K562 (cell line): Measurements from ENCODE around the gene TIMP2. TPM values are rescaled to one million over a fixed set of nuclear protein-coding genes. Genes with fewer than 3 reads are reported as not detected.

Experiments
- BDP1 ChIP-seq: IDR thresholded peaks from 3 replicates; pipeline ENCODE4 v1.6.1; 2011; ENCODE audit not compliant: insufficient read length, insufficient read depth
- DACH1 ChIP-seq: fragments of 450-650 bp; IDR thresholded peaks from 2 replicates; pipeline ENCODE4 v1.6.1; 2018; ENCODE audit not compliant: partially characterized antibody
- DMBX1 ChIP-seq: fragments of 250-450 bp; sonication (Bioruptor Pico); IDR thresholded peaks from 2 replicates; pipeline ENCODE4 v1.8.0; 2022; ENCODE audit warnings: inconsistent platforms, mild to moderate bottlenecking, moderate library complexity, borderline replicate concordance
- EHMT2 ChIP-seq: fragments of 450-650 bp; IDR thresholded peaks from 2 replicates; pipeline ENCODE4 v1.6.1; 2018; ENCODE audit warnings: antibody characterized with exemption
- JUND ChIP-seq, 2 experiments: IDR thresholded peaks; 2 replicates in 1 of 2; 3 replicates in 1 of 2; pipeline ENCODE4 v1.6.1; 2011; ENCODE audit warnings: borderline replicate concordance in 2 of 2, low read depth in 2 of 2, low read length in 2 of 2, improper control_type of control experiment in 1 of 2, missing biosample characterization in 1 of 2, missing genetic modification characterization in 1 of 2, missing genetic modification reagents in 1 of 2
- POLR2AphosphoS5 ChIP-seq: IDR thresholded peaks from 2 replicates; pipeline ENCODE4 v1.6.1; 2011; ENCODE audit warnings: mild to moderate bottlenecking, low read depth, low read length, moderate library complexity; ENCODE audit not compliant: control insufficient read depth, insufficient read depth
- RBM39 ChIP-seq: fragments of 200-400 bp; formaldehyde crosslinking; optimal IDR thresholded peaks from 2 replicates; pipeline ENCODE3; 2018; ENCODE audit warnings: low read depth, low read length
- RNF2 ChIP-seq: sonication (generic); IDR thresholded peaks from 2 replicates; pipeline ENCODE4 v1.6.1; 2016
- SMAD4 ChIP-seq: fragments of 250-450 bp; sonication (Bioruptor Pico); conservative IDR thresholded peaks from 2 replicates; pipeline ENCODE4 v1.8.0; 2021; ENCODE audit warnings: inconsistent platforms, mild to moderate bottlenecking, moderate library complexity
- ZEB2 ChIP-seq: fragments of 450-650 bp; IDR thresholded peaks from 2 replicates; pipeline ENCODE4 v1.6.1; 2016
- ZNF354B ChIP-seq: fragments of 250-450 bp; sonication (Bioruptor Pico); IDR thresholded peaks from 2 replicates; pipeline ENCODE4 v1.4.0; 2020
- ZNF41 ChIP-seq: fragments of 250-450 bp; sonication (Bioruptor Pico); conservative IDR thresholded peaks from 2 replicates; pipeline ENCODE4 v1.4.0; 2020; ENCODE audit warnings: mild to moderate bottlenecking
- polyA plus RNA-seq, 8 experiments: library from polyadenylated mRNA; depleted of rRNA in 4 of 8; stranded (reverse) in 5 of 8; unstranded in 3 of 8; fragments of >200 nt; fragmentation: Nextera tagmentation in 2 of 8; fragmentation: Illumina TruSeq in 1 of 8; extraction: Ambion mirVana in 2 of 8; extraction: Trizol in 1 of 8; gene quantifications; 2 replicates each; pipeline versions ENCODE4 v1.2.1 to v1.2.3, GENCODE V29; 2011 to 2014; ENCODE audit warnings: inconsistent platforms in 1 of 8, missing spikeins in 1 of 8
- total RNA-seq, 7 experiments: library from RNA; depleted of rRNA in 6 of 7; stranded (reverse); fragments of >200 nt in 6 of 7; fragmentation: Illumina TruSeq in 2 of 7; extraction: Trizol in 2 of 7; gene quantifications; 2 replicates each; pipeline versions ENCODE4 v1.2.1 to v1.2.3, GENCODE V29; 2011 to 2021; ENCODE audit warnings: low replicate concordance in 1 of 7
- TF ChIP-seq, protein P1 (sequence below): fragments of 200-400 bp; formaldehyde crosslinking; IDR thresholded peaks from 2 replicates; pipeline ENCODE4 v1.6.1; 2017; ENCODE audit warnings: mild to moderate bottlenecking, low read depth, low read length, moderate library complexity
- TF ChIP-seq, protein P2 (sequence below): sonication (generic); formaldehyde crosslinking; IDR thresholded peaks from 2 replicates; pipeline ENCODE4 v1.8.0; 2022; ENCODE audit warnings: mild to moderate bottlenecking, missing genetic modification reagents
- TF ChIP-seq, protein P3 (sequence below): fragments of 250-450 bp; sonication (Bioruptor Pico); IDR thresholded peaks from 2 replicates; pipeline ENCODE4 v1.8.0; 2021; ENCODE audit warnings: borderline replicate concordance, mild to moderate bottlenecking, moderate library complexity; ENCODE audit not compliant: poor library complexity, severe bottlenecking
- TF ChIP-seq, protein P4 (sequence below): IDR thresholded peaks from 2 replicates; pipeline ENCODE4 v1.6.1; 2014; ENCODE audit warnings: antibody characterized with exemption
- TF ChIP-seq, protein P5 (sequence below), 2 experiments: fragments of 450-650 bp; IDR thresholded peaks; 2 replicates each; pipeline ENCODE4 v1.6.1; 2018; ENCODE audit warnings: mild to moderate bottlenecking in 2 of 2, low read depth in 1 of 2; ENCODE audit not compliant: partially characterized antibody in 2 of 2

Gene TIMP2
- total and polyA plus RNA-seq, 9 of the 15 experiments (the other 6 are each of a cell fraction or from before 2014, with no cell fraction given): 0.55 TPM; not detected in 8

DNA sequence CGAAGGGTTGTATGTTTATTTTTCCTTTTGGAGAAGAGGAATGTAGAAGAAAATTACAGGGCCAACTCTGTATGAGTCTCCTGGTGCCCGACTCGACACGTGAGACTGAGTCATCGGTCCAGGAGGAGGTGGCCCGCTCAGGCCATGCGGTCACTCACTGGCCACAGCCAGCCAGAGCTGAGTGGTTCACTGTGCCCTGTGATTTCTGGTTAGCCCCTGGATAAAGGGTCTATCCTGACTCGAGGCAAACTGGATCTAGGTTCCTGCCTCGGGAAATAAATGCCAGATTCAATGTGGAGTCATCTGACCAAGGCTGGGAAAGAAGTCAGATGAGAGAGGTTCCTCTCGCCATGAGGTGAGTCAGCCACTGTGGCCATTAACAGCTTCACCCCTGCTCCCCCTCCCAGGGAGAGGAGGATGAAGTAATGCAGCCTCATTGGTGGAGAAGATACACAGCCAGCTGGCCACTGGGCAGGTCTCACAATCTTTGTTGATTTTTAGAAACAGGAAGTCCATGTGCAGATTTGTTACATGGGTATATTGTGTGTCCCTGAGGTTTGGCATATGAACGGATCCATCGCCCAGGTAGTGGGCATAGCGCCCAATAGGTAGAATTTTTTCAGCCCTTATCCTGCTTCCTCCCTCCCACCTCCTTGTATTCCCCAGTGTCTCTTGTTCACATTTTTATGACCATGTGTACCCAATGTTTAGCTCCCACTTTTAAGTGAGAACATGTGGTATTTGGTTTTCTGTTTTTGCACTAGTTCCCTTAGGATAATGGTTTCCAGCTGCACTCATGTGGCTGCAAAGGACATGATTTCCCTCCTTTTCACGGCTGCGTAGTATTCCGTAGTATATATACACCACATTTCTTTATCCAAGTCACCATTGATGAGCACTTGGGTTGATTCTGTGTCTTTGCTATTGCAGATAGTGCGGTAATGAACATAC lies 62.8 kb downstream of the TIMP2 start (continued):
- TF ChIP-seq, protein P1, sequence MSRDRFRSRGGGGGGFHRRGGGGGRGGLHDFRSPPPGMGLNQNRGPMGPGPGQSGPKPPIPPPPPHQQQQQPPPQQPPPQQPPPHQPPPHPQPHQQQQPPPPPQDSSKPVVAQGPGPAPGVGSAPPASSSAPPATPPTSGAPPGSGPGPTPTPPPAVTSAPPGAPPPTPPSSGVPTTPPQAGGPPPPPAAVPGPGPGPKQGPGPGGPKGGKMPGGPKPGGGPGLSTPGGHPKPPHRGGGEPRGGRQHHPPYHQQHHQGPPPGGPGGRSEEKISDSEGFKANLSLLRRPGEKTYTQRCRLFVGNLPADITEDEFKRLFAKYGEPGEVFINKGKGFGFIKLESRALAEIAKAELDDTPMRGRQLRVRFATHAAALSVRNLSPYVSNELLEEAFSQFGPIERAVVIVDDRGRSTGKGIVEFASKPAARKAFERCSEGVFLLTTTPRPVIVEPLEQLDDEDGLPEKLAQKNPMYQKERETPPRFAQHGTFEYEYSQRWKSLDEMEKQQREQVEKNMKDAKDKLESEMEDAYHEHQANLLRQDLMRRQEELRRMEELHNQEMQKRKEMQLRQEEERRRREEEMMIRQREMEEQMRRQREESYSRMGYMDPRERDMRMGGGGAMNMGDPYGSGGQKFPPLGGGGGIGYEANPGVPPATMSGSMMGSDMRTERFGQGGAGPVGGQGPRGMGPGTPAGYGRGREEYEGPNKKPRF: no peak
- TF ChIP-seq DACH1 (peak; percentile 64), DMBX1 (CRISPR knock-in tag) (peak; percentile 61), BDP1 (no peak), ZNF354B (CRISPR knock-in tag) (no peak), RNF2 (peak; percentile 56; the same call in 1 of the 2 replicates), POLR2AphosphoS5 (no peak), SMAD4 (CRISPR knock-in tag) (peak; percentile 76), RBM39 (no peak), ZEB2 (no peak), ZNF41 (peak; percentile 45; the same call in 1 of the 2 replicates), EHMT2 (peak; percentile 70; the same call in 1 of the 2 replicates), JUND (IDR thresholded peaks at IDR 0.05; ENCODE audit: borderline replicate concordance, low read depth, low read length) (peak; percentile 96), JUND (tag; IDR thresholded peaks at IDR 0.05; ENCODE audit: borderline replicate concordance, low read depth, low read length) (peak; percentile 100)
- TF ChIP-seq, protein P2, sequence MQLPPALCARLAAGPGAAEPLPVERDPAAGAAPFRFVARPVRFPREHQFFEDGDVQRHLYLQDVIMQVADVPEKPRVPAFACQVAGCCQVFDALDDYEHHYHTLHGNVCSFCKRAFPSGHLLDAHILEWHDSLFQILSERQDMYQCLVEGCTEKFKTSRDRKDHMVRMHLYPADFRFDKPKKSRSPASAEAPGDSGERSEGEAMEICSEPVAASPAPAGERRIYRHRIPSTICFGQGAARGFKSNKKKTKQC (CRISPR knock-in tag): peak; percentile 50; the same call in 1 of the 2 replicates
- TF ChIP-seq, protein P3, sequence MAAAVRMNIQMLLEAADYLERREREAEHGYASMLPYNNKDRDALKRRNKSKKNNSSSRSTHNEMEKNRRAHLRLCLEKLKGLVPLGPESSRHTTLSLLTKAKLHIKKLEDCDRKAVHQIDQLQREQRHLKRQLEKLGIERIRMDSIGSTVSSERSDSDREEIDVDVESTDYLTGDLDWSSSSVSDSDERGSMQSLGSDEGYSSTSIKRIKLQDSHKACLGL (CRISPR knock-in tag): no peak
- TF ChIP-seq, protein P4, sequence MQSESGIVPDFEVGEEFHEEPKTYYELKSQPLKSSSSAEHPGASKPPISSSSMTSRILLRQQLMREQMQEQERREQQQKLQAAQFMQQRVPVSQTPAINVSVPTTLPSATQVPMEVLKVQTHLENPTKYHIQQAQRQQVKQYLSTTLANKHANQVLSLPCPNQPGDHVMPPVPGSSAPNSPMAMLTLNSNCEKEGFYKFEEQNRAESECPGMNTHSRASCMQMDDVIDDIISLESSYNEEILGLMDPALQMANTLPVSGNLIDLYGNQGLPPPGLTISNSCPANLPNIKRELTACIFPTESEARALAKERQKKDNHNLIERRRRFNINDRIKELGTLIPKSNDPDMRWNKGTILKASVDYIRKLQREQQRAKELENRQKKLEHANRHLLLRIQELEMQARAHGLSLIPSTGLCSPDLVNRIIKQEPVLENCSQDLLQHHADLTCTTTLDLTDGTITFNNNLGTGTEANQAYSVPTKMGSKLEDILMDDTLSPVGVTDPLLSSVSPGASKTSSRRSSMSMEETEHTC: peak; percentile 10; the same call in 1 of the 2 replicates
- TF ChIP-seq, protein P5, sequence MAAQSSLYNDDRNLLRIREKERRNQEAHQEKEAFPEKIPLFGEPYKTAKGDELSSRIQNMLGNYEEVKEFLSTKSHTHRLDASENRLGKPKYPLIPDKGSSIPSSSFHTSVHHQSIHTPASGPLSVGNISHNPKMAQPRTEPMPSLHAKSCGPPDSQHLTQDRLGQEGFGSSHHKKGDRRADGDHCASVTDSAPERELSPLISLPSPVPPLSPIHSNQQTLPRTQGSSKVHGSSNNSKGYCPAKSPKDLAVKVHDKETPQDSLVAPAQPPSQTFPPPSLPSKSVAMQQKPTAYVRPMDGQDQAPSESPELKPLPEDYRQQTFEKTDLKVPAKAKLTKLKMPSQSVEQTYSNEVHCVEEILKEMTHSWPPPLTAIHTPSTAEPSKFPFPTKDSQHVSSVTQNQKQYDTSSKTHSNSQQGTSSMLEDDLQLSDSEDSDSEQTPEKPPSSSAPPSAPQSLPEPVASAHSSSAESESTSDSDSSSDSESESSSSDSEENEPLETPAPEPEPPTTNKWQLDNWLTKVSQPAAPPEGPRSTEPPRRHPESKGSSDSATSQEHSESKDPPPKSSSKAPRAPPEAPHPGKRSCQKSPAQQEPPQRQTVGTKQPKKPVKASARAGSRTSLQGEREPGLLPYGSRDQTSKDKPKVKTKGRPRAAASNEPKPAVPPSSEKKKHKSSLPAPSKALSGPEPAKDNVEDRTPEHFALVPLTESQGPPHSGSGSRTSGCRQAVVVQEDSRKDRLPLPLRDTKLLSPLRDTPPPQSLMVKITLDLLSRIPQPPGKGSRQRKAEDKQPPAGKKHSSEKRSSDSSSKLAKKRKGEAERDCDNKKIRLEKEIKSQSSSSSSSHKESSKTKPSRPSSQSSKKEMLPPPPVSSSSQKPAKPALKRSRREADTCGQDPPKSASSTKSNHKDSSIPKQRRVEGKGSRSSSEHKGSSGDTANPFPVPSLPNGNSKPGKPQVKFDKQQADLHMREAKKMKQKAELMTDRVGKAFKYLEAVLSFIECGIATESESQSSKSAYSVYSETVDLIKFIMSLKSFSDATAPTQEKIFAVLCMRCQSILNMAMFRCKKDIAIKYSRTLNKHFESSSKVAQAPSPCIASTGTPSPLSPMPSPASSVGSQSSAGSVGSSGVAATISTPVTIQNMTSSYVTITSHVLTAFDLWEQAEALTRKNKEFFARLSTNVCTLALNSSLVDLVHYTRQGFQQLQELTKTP (IDR thresholded peaks at IDR 0.05; ENCODE audit: low read depth in 1 of 2, partially characterized antibody in 2 of 2): peak in 1 of 2 experiments; percentile 52
